Measurements from ENCODE around the gene RGL1.

The RGL1 gene

DNA sequence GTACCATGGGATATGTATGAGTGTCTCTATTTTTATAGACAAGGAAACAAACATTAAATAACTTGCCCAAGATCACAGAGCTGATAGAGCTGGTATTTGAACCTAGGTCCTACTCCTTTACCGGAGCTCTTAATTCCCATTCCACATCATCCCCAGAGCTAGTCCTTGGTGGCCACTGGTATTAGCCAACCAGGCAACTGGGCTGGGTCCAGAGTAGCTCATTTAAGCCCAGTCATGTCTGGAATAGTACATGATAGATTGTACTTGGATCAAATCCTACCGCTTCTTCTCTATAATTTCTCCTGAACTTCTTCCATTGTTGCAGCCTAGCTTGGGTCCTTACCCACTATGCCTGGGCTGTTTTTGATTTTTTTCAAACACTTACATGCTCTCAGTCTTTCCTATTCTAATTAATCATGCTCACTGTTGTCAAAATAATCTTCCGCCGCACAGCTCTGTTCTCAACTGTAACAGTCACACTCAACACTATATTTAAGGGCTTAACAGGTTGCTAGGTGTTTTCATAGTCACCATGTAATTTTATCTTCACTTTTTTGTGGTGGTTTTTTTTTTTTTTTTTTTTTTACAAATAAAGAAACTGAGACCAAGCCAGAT, 152.4 kb downstream of the RGL1 start:
- no peak for DNase-seq (ENCODE audit: low read depth)

DNA sequence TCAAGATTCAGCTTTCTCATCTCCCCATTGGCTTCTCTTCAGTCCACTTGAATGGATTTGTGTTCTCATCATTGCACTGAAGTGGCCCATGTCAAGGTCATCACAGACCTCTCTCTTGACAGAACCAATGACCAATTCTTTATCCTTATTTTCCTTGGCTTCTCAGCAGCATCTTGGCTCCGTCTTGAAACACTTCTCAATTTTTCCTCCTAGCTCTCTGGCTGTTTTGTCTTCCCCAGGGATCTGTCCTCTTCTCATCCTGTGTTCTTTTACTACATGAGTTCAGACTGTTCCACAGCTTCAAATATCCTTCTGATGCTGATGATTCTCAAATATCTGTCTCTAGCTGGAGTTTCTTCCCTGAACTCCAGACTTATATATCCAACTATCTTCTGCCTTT, 154.0 kb downstream of the RGL1 start:
- no peak for DNase-seq (ENCODE audit: low read depth)

DNA sequence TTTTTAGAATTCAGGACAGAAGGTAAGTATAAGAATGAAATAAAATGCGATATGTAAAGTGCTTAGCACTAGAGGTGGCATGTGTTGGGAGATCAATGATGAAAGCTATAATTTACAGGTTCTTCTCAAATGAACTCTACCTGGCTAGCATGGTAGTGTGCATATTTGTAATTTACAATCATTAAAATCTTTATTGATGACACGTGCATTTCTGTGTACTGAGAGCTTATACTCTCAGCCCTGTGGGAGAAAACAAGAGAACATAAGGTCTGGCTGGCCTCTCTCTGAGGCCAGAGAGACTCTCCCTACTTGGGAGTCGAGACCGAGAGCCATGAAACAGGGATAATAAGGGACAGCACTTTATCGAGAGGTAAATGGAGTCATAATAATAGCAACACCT, 156.2 kb downstream of the RGL1 start:
- no peak for DNase-seq (ENCODE audit: low read depth)

DNA sequence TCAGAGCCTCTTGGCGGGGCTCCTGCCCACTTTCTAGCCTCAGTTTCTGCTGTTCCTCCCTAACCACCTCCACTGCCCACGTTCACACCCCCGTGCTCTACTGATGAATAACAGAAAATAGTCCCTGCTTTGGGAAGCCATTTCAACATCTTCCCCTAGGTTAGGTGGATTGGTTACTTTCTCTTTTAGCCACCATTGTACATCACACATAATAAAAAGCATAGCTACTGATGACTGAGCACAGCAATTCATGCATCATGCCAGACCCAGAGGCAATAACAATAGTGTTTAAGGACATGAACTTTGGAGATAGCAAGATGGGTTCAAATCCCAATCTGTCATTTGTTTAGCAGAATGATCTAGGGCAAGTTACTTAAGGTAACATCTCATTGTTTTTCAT, 158.0 kb downstream of the RGL1 start:
- no peak for DNase-seq (ENCODE audit: low read depth)

DNA sequence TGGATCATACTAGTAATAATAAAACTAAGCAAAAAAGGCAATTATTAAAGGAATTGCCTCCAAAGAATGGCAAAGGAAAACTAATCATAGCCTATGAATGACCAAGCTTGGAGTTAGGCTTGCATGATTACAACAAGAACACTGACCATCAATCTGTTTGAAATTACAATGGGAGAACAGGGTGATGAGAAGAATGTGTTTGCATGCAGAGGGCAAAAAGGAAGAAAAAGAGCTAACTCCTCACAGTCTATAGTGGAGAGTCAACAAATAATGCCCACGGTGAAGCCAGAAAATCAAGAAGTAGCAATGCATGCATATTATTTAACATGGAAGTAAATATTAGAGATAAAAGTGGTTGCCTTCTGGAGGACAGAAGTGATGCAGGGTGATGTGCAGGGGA, 160.8 kb downstream of the RGL1 start:
- no peak for DNase-seq (ENCODE audit: low read depth)

DNA sequence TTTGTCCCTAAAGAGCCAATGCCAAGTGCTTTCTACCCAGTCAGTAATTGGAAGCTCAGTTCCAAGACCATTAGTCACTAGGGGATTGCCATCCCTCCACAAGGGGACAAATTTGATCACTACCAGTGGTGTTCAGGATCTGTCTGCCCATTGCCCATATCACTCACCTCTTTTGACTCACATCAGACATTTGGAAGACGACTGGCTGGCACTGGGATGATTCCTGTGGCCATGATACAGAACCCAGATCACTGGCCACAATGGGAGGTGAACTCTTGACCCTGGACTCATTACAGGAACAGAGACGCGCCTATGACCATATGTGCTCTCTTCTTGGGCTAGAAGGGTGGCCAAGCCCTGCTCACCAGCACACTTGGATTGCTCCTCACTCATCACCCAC, 161.6 kb downstream of the RGL1 start:
- DNase-seq (ENCODE audit: low read depth), result no peak

DNA sequence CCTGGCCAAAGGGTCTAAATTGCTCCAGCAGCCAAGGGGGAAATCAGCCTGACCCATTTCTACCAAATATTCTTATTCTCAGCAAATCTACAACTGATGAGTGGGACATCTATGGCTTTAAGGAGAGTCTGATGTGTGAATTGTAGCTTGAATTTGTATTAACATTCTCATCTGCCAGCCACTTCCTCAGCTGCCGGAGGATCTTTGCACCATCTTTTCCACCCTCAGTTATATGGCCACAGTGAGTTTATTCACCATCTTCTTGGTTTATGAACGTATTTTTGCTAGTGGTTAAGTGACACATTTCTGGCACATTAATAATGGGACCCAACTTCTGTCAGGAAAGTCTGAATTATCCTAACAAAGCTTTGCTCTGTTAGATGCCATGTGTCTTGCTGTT, 163.0 kb downstream of the RGL1 start:
- no peak for DNase-seq (ENCODE audit: low read depth)

DNA sequence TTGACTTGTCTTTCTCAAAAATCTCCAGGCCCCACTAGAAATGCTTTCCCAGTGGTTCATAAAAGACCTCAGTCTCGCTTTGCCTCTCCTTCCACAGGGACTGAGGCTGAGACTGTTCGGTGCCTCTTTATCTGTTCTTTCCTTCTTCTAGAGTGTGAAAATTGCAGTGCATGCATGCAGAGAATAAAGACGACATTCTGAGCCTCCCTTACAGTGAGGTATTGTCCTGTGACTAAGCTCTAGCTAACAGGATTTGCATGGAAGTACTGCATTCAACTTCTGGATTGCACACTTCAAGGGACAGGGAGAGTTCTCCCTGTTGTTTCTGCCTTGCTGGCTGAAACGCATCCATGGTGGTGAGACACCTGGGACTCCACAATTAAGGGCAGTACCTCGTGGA, 163.5 kb downstream of the RGL1 start:
- DNase-seq (ENCODE audit: low read depth), result no peak

DNA sequence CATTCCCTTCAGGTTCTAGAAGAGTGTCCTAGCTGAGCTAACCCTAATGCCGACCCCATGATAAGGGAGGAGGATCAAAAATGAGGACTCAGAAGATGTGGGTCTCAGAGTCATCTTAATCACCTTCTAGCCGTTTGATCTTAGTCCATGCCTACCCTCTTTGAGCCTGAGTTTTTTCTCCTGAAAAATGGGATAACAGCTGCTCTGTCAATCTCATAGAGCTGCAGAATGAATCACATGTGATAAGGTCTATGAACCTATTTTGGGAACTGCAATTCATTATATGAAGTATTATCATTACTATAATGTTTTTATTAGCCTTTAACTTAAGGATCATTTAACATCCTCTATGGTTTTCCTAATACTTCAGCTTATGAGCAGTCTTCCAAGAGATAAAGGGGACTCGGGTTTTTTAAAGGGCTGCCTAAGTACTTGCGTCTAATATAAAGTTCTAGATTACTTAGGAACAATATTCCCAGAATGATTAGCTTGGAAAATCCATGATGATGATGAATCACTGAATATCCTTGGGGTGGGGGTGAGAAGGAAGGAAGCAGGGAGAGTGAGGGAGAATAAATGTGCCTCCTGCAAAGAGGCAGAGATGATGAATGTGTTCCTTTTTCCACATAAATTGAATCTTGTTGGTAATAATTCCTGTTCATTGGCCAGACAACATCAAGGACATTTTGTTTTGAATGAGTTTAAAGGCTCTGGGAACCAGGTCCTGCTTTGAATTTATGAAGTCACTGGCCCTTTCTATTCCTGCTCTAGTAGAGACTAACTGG, 165.8 kb downstream of the RGL1 start:
- no peak for DNase-seq (ENCODE audit: low read depth)

DNA sequence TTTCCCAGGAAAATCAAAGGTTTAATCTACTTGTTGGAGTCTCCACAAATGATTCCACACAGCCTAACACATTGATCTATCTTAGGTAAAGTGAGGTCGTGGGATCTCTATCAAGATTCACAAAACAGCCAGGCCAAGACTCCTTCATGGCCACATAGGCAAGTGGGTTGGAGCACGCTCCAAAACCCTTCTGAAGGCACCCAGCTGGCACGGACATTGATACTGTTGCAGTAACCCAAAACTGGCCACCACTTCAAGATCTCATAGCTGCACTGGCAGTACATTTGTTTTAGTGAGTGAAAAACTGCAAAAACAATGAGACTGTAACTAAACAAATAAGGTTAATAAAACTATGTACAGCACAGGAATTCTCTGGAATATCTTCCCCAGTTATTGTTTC, 170.7 kb downstream of the RGL1 start:
- DNase-seq (ENCODE audit: low read depth), result no peak

DNA sequence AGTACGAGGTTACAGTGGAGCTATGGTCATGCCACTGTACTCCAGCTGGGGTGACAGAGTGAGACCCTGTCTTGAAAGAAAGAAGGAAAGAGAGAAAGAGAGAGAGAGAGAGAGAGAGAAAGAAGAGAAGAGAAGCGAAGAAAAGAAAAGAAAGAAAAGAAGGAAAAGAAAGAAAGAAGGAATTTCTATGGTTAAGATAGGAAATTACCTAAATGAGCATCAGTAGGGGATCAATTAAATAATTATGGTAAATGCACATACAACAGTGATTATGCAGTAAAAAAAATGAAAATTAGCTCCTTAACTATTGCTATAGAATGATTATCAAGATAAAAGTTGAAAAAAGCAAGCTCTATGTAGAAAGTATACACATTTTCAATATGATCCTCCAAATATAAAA, 172.8 kb downstream of the RGL1 start:
- DNase-seq (ENCODE audit: low read depth), result no peak

Measured in iris pigment epithelial cell (primary cell).